Esophagus muscularis mucosa (tissue), 3 donors: ENCODE results near the gene POU3F1.

Source experiments
- POLR2A ChIP-seq: fragments of 450-650 bp; IDR thresholded peaks from one replicate; pipeline ENCODE4 v1.6.1; 2017; ENCODE audit warnings: antibody characterized with exemption, moderate library complexity, mild to moderate bottlenecking, low read depth
- TF ChIP-seq, protein P1 (sequence below), 3 experiments: fragments of 200-600 bp in 2 of 3; fragments of 450-650 bp in 1 of 3; sonication (generic) in 2 of 3; IDR thresholded peaks; one replicate each; pipeline ENCODE4 v1.5.1; 2017 to 2019; ENCODE audit warnings: antibody characterized with exemption in 3 of 3, mild to moderate bottlenecking in 2 of 3, moderate library complexity in 1 of 3

DNA sequence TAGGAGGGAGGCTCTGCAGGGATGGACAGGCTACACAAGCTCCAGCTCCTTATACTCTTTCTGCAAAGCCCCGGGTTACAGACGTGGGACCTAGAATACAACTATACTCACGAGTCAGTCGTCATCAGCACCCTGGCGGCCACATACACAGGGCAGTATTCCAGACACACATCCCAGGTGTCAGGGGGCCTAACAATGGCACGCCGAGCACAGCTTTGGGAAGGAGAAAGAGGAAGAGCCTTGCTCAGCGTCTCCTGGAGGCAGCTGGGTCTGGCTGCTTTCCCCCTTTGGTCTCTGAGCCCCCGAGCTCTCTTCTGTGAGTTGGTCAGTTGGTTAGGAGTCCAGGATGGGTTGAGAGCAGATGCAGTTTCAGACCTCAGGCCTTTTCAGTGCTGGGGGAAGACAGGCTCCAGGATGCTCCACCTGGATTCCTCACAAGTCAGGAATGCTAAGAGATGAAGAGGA lies 4.5 kb upstream of the POU3F1 start:
- TF ChIP-seq, protein P1, sequence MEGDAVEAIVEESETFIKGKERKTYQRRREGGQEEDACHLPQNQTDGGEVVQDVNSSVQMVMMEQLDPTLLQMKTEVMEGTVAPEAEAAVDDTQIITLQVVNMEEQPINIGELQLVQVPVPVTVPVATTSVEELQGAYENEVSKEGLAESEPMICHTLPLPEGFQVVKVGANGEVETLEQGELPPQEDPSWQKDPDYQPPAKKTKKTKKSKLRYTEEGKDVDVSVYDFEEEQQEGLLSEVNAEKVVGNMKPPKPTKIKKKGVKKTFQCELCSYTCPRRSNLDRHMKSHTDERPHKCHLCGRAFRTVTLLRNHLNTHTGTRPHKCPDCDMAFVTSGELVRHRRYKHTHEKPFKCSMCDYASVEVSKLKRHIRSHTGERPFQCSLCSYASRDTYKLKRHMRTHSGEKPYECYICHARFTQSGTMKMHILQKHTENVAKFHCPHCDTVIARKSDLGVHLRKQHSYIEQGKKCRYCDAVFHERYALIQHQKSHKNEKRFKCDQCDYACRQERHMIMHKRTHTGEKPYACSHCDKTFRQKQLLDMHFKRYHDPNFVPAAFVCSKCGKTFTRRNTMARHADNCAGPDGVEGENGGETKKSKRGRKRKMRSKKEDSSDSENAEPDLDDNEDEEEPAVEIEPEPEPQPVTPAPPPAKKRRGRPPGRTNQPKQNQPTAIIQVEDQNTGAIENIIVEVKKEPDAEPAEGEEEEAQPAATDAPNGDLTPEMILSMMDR (IDR thresholded peaks at IDR 0.05): no peak
- no peak for TF ChIP-seq POLR2A
